MM.1S (cell line): ENCODE measurements around the gene COX18.

ENCODE experiments used
- DNase-seq: peaks from one replicate; pipeline ENCODE4 v3.0.0-alpha.2; 2015
- H2AFZ ChIP-seq: fragments of 300-600 bp; sonication (generic); 2 replicates; pipeline ENCODE4 v1.6.0; 2016; ENCODE audit warnings: antibody characterized with exemption, low read length
- H3F3A ChIP-seq: fragments of 300-600 bp; sonication (generic); 2 replicates; pipeline ENCODE4 v1.6.1; 2016; ENCODE audit warnings: mild to moderate bottlenecking, antibody characterized with exemption, low read length, moderate library complexity, mixed read lengths; ENCODE audit not compliant: insufficient read depth
- H3K27ac ChIP-seq: fragments of 300-600 bp; sonication (generic); 2 replicates; pipeline ENCODE4 v1.5.1; 2016; ENCODE audit warnings: mild to moderate bottlenecking, low read length
- H3K27me3 ChIP-seq: fragments of 300-600 bp; sonication (generic); replicated peaks from 2 replicates; pipeline ENCODE4 v1.6.0; 2016; ENCODE audit warnings: low read length; ENCODE audit not compliant: insufficient read depth
- H3K36me3 ChIP-seq: fragments of 300-600 bp; sonication (generic); replicated peaks from 2 replicates; pipeline ENCODE4 v1.6.1; 2016; ENCODE audit warnings: mild to moderate bottlenecking, low read length, mixed read lengths; ENCODE audit not compliant: insufficient read depth
- H3K4me1 ChIP-seq: fragments of 300-600 bp; sonication (generic); 2 replicates; pipeline ENCODE4 v1.6.1; 2016; ENCODE audit warnings: low read length, mixed read lengths
- H3K4me2 ChIP-seq: fragments of 300-600 bp; sonication (generic); 2 replicates; pipeline ENCODE4 v1.6.0; 2016; ENCODE audit warnings: low read depth, low read length
- H3K4me3 ChIP-seq: fragments of 300-600 bp; sonication (generic); 2 replicates; pipeline ENCODE4 v1.5.1; 2016; ENCODE audit warnings: low read length, mixed read lengths
- H3K79me2 ChIP-seq: fragments of 300-600 bp; sonication (generic); 2 replicates; pipeline ENCODE4 v1.6.1; 2016; ENCODE audit warnings: mixed run types, low read length, mixed read lengths
- H3K9ac ChIP-seq: fragments of 300-600 bp; sonication (generic); 2 replicates; pipeline ENCODE4 v1.6.1; 2016; ENCODE audit warnings: low read length, mixed read lengths
- H3K9me2 ChIP-seq: fragments of 300-600 bp; sonication (generic); replicated peaks from 2 replicates; pipeline ENCODE4 v1.6.1; 2016; ENCODE audit warnings: mild to moderate bottlenecking, low read length, mixed read lengths; ENCODE audit not compliant: insufficient read depth
- H3K9me3 ChIP-seq: fragments of 300-600 bp; sonication (generic); replicated peaks from 2 replicates; pipeline ENCODE4 v1.6.1; 2016; ENCODE audit warnings: mild to moderate bottlenecking, low read length, mixed read lengths; ENCODE audit not compliant: insufficient read depth
- H4K20me1 ChIP-seq: fragments of 300-600 bp; sonication (generic); 2 replicates; pipeline ENCODE4 v1.6.1; 2016; ENCODE audit warnings: mild to moderate bottlenecking, low read length, moderate library complexity, mixed read lengths; ENCODE audit not compliant: insufficient read depth
- CTCF ChIP-seq: fragments of 300-600 bp; sonication (generic); IDR thresholded peaks from 2 replicates; pipeline ENCODE4 v1.5.1; 2016; ENCODE audit warnings: antibody characterized with exemption, low read length, mixed read lengths
- EZH2 ChIP-seq: fragments of 300-600 bp; sonication (generic); optimal IDR thresholded peaks from 2 replicates; pipeline ENCODE3; 2017; ENCODE audit warnings: low read depth, mild to moderate bottlenecking, antibody characterized with exemption, low read length, mixed read lengths
- EZH2phosphoT487 ChIP-seq: fragments of 300-600 bp; sonication (generic); IDR thresholded peaks from 2 replicates; pipeline ENCODE4 v1.6.1; 2018; ENCODE audit warnings: antibody characterized with exemption, low read length

The COX18 gene, protein sequence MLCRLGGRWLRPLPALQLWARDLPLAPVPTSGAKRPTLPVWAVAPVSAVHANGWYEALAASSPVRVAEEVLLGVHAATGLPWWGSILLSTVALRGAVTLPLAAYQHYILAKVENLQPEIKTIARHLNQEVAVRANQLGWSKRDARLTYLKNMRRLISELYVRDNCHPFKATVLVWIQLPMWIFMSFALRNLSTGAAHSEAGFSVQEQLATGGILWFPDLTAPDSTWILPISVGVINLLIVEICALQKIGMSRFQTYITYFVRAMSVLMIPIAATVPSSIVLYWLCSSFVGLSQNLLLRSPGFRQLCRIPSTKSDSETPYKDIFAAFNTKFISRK

DNA sequence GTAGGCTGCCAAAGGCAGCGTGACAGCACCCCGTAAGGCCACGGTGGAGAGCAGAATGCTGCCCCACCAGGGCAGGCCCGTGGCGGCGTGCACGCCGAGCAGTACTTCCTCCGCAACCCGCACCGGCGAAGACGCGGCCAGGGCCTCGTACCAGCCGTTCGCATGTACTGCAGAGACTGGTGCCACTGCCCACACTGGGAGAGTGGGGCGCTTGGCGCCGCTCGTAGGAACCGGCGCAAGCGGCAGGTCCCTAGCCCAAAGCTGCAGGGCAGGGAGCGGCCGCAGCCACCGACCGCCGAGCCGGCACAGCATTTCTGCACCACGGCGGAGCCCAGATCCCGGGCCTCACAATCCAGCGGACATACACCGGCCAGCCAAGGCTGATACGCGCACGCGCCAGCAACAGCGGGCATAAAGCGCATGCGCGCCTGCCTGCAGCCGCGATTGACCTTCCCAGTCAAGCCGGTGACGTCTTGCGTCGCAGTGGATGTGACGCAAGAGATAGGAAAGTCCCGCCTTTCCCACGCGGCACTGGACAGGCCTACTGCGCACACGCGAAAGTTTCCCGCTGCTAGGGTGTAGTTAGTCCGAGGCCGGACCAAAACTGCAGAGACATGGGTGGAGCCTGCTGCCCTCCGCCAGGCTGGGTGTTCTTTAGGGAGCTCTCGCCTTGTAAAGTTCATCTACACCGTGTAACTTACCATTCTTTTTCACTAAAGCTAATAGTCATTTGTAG, at the start of gene COX18:
TSS of gene COX18 (minus strand) at position 379 of the 736 bp plus-strand sequence. CDS start at position 312, 67 bp downstream.
- Histone ChIP-seq H3F3A (peaks cover 54% of the 10 kb centered on the region), H2AFZ (peak within 1 kb of the TSS; percentile 78), H3K9ac (peak within 1 kb of the TSS; percentile 90), H3K9me2 (no peaks in the 10 kb centered on the region), H4K20me1 (no peaks in the 10 kb centered on the region), H3K4me2 (peak within 1 kb of the TSS; percentile 83), H3K79me2 (peaks cover 25% of the 10 kb centered on the region), H3K27me3 (no peaks in the 10 kb centered on the region), H3K36me3 (peaks cover 2% of the 10 kb centered on the region; the same call in 1 of the 2 replicates), H3K4me1 (peaks cover 40% of the 10 kb centered on the region), H3K4me3 (peak within 1 kb of the TSS; percentile 71), H3K27ac (peak within 1 kb of the TSS; percentile 95), H3K9me3 (no peaks in the 10 kb centered on the region)
- peak; percentile 99 for DNase-seq
- TF ChIP-seq CTCF = peak; percentile 16; the same call in 1 of the 2 replicates
- TF ChIP-seq EZH2 = no peak

GRCh38 chr4:73109493-73109892, 40.0 kb upstream of the COX18 start:
- no peak overlapping the region for H3K4me3 ChIP-seq

GRCh38 chr4:73104695-73105094, 35.2 kb upstream of the COX18 start:
- H3K9me2 ChIP-seq = no peaks in the 10 kb centered on the region
- no peak for TF ChIP-seq EZH2
- TF ChIP-seq CTCF = no peak
- no peak for TF ChIP-seq EZH2phosphoT487
- H3K9me3 ChIP-seq = no peaks in the 10 kb centered on the region
- H3K9ac ChIP-seq = no peak overlapping the region
- DNase-seq = no peak
- H3K4me1 ChIP-seq = no peaks in the 10 kb centered on the region
- H3K36me3 ChIP-seq = no peaks in the 10 kb centered on the region
- no peak overlapping the region for H3K4me2 ChIP-seq
- no peaks in the 10 kb centered on the region; the same call in 1 of the 2 replicates for H3F3A ChIP-seq
- H3K4me3 ChIP-seq = no peak overlapping the region
- no peaks in the 10 kb centered on the region for H3K27me3 ChIP-seq
- no peaks in the 10 kb centered on the region for H4K20me1 ChIP-seq
- no peak overlapping the region for H3K27ac ChIP-seq
- H2AFZ ChIP-seq = no peak overlapping the region
- no peaks in the 10 kb centered on the region for H3K79me2 ChIP-seq

More at GRCh38 chr4:73109493-73109892, 40.0 kb upstream of the COX18 start:
- Histone ChIP-seq H3K36me3 (peaks cover 9% of the 10 kb centered on the region; the same call in 1 of the 2 replicates), H3F3A (no peaks in the 10 kb centered on the region; the same call in 1 of the 2 replicates), H3K9me3 (no peaks in the 10 kb centered on the region), H3K79me2 (no peaks in the 10 kb centered on the region), H3K9me2 (no peaks in the 10 kb centered on the region), H3K27me3 (no peaks in the 10 kb centered on the region), H4K20me1 (no peaks in the 10 kb centered on the region), H3K4me1 (no peaks in the 10 kb centered on the region), H3K9ac (no peak overlapping the region), H2AFZ (no peak overlapping the region), H3K4me2 (no peak overlapping the region), H3K27ac (no peak overlapping the region)
- TF ChIP-seq EZH2phosphoT487 = no peak
- TF ChIP-seq EZH2 = no peak
- TF ChIP-seq CTCF = no peak
- DNase-seq = no peak
